ENCODE measurements around the gene GABBR2.

Gene GABBR2

GRCh38 chr9:98383758-98384157 is 325.0 kb downstream of the GABBR2 start:
- no peak for DNase-seq

- no peak for DNase-seq
Observed at GRCh38 chr9:98381311-98382103, 327.2 kb downstream of the GABBR2 start.

DNA sequence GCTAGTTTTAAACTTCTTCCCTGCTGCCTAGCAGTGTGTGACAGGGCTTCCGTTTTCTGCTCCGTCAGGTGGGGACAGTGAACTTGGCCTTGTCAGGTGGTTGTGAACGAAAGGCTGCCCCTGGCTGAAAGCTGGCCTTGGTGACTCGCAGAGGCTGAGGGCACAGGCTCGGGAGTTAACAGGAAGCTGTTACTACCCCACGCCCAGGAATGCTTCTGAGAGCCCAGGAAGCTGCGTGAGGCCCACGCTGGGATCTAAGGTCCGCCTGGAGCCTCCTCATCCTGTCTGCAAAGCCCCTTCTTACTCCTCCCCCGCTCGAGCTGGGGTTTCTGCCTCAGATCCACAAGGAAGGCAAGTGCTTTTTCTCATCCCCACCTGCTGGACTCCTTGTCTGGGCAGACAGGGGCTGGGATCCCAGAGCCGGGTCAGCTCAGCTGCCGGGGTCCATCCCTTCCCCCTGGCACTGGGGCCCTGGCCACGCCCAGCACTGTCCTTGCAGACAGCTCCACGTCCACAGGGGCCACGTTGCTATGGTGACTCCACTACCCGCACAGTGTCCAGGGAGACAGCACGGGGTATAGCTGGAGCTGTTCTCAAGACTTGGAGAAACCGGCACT is 328.6 kb downstream of the GABBR2 start:
- DNase-seq = peak in 1 of 2 donors; percentile 20

- no peak for DNase-seq
Observed at GRCh38 chr9:98379572-98379971, 329.2 kb downstream of the GABBR2 start.

GRCh38 chr9:98378794-98379193 is 329.9 kb downstream of the GABBR2 start:
- no peak for DNase-seq

- DNase-seq = no peak
Observed at GRCh38 chr9:98378206-98378780, 330.4 kb downstream of the GABBR2 start.

GRCh38 chr9:98375138-98375726 is 333.5 kb downstream of the GABBR2 start:
- peak in 1 of 2 donors; percentile 20 for DNase-seq

- no peak for DNase-seq
Observed at GRCh38 chr9:98374385-98375051, 334.2 kb downstream of the GABBR2 start.

GRCh38 chr9:98373609-98374008 is 335.1 kb downstream of the GABBR2 start:
- no peak for DNase-seq

DNA sequence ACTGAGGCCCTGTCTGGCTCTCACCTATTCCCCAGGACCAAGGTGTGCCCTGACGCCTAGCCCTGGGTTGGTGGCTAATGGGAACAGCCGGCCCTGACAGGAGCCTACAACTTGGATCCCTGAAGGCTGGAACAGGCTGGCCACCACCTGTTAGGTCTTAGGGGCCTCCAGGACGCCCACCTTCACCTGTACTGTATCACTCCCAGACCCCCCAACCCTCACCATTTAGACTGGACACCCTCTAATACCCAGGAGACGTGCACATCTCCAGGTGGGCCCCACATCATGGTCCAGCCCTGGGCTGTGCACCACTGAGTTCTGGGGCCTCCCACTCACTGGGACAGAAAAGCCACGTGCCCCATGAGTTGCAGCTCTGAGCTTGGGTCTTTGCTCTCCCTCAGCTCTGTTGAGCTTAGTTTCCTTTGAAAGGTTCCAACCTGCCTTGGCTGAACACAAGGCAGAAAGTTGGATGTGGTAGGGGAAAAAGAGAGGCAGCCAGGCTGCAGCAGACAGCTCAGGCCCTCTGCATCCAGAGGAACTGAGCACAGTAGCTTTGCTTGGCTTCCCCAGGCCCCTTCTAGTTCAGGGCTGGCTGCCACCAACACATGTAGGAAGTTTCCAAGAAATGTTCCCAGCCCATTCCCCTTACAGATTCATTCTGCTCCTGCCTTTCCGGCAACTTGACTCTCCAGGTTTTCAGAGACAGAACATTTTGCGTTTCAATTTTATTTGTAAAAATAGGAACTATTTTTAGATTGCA is 336.5 kb downstream of the GABBR2 start:
- DNase-seq = no peak

GRCh38 chr9:98370976-98371315 is 337.8 kb downstream of the GABBR2 start:
- no peak for DNase-seq

DNA sequence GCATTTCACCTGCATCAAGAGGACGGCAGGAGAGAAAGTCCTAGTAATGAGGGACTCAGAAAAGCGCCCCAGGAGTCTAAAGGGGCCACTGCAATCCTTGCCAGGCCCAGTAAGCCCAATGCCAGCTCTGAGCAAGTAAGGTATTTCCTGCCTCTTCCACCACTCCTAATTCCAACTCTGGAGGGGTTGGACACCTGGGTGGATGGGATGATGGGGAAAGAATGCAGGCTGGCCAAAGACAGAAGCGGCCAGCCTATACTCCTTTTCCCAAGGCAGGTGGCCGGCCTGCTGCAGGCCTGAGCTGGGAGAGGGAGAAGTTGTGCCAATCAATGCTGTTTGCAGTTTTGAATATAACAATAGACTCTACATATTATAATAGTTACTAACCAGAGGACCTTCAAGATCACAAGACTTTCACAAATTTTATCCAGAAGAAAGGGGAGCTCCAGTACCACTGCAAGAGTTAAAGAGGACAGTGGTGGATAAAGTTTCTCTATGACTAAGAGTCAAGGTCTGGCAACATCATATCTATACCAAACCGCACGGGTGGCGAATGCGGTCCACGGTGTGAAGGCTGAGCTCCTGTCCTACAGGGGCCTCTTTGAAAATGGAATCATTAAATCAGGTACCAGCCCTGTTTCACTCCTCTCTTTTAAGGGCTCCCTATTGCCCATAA is 338.3 kb downstream of the GABBR2 start:
- no peak for DNase-seq

DNA sequence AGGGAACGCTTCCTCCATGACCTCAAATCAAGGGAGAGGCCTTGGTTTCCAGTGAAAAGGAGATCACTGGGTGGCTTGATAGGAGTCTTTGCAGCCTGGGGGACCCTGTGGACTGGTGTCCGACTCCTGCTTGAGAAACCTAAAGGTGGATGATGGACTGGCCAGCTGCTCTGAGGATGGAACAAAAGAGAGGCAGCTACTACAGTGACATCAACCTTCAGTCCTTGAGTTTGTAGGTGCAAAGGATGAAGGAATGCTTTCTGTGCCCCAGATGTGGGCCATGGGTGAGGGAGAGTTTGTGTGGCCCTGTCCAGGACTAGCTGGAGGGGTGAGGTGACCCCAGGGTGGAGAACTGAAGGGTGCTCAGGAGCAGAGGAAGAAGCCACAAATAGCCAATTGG is 338.8 kb downstream of the GABBR2 start:
- no peak for DNase-seq

GRCh38 chr9:98369471-98369870 is 339.3 kb downstream of the GABBR2 start:
- no peak for DNase-seq

DNA sequence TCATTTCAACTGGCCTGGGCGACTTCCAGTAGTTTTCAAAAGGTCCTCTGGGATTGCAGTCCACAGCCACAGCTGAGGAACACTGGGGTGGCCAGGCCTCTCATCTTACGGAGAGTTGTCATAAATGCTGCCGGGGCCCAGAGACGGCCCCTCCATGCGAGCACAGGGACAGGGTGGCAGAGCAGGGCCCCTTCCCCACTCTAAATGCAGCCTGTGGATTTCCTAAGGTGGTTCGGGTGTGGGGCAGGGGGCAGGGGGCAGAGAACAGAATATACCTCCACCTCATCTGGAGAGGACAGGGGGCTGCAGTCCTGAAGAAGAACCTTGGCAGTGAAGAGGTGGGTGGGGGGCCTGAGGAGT is 339.7 kb downstream of the GABBR2 start:
- DNase-seq = no peak

GRCh38 chr9:98368366-98369065 is 340.2 kb downstream of the GABBR2 start:
- no peak for DNase-seq

DNA sequence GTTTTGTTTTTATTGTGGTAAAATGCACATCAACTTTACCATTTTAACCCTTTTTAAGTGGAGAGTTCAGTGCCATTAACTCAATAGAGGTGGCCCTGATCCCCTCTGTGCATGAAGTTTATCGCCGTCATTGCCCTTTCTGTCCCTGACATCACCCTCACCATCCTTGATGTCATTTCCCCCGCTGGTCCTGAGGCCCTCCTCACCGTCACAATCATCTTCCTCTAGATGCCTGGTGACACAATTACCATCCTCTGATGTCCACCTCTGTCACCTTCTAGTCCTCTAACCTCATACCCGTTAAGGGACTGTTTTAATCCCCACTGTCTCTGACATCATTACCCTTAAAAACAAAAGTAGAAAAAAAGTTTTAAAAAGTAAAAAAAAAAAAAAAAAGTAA is 340.8 kb downstream of the GABBR2 start:
- DNase-seq = no peak

DNA sequence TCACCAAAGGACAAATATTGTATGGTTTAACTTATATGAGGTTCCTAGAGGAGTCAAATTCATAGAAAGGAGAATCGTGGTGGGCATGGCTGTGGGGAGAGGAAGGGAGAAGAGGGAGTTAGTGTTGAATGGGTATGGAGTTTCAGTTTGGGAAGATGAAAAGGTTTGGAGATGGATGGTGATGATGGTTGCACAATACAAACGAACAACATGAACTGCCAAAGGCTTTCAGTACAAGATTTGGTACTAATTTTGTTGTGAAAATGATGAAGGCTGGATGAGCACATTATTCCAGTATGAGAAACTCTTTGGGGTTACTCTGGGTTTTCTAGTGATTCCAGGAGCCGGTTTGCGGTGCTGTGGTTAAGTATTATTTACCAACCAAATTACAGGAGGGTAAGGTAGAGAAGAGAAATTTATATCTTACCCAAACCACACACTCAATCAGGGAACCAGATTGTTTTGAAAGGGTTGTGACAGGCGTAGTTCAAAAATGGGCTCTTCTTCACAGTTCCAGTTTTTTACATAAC is 341.3 kb downstream of the GABBR2 start:
- DNase-seq = no peak

- DNase-seq = no peak
Observed at GRCh38 chr9:98365781-98366180, 343.0 kb downstream of the GABBR2 start.

DNA sequence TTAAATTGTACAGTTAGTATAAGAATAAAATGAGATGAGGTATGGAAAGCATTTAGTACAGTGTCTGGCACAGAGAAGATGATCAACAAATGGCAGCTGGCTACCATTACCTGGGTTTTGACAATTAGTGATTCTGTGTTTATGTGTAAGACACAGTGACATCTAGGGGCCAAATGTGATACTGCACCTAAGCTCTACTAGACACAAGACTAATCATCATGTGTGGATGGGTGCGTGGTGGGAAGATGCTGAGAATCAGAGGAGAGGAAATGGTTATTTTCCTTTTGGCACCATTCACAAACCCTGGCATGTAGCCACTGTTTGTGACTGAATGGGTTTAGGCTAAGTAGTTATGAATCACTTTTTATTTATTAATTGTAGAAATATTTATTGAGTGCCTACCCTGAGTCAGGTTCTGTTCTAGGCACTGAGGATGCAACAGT is 343.5 kb downstream of the GABBR2 start:
- DNase-seq = no peak

GRCh38 chr9:98364086-98364485 is 344.6 kb downstream of the GABBR2 start:
- DNase-seq = no peak

All from CD4-positive, alpha-beta T cell treated with Interleukin-4 for 1 hour (primary cell).